Type B pancreatic cell (in vitro differentiated cells): Measurements from ENCODE around the gene DNAJA1. TPM values are rescaled to one million over a fixed set of nuclear protein-coding genes. Genes with fewer than 3 reads are reported as not detected.
"Not testable (repeated sequence)": the region's sequence is repeated elsewhere in the genome, so short reads cannot be mapped to it uniquely, and the experiment has no call there.

Experiments used
- DNase-seq: peaks from one replicate; pipeline ENCODE4 v3.0.0; 2021; ENCODE audit warnings: mixed read lengths; ENCODE audit not compliant: unreplicated experiment; ENCODE audit errors: extremely low spot score
- H3K27ac Mint-ChIP-seq: 2 replicates; pipeline ENCODE4 v1.8.0; 2021; ENCODE audit warnings: mild to moderate bottlenecking, mixed read lengths
- H3K27me3 Mint-ChIP-seq: 2 replicates; pipeline ENCODE4 v1.8.0; 2021; ENCODE audit warnings: mixed read lengths
- H3K36me3 Mint-ChIP-seq: 2 replicates; pipeline ENCODE4 v1.8.0; 2021; ENCODE audit warnings: mixed read lengths
- H3K4me1 Mint-ChIP-seq: one replicate; pipeline ENCODE4 v1.8.0; 2021; ENCODE audit warnings: mixed read lengths; ENCODE audit not compliant: unreplicated experiment
- H3K4me3 Mint-ChIP-seq: 2 replicates; pipeline ENCODE4 v1.8.0; 2021; ENCODE audit warnings: mild to moderate bottlenecking, mixed read lengths
- H3K9me3 Mint-ChIP-seq: 2 replicates; pipeline ENCODE4 v1.8.0; 2021; ENCODE audit warnings: mixed read lengths
- total RNA-seq: library from RNA; stranded (reverse); gene quantifications from 2 replicates; pipeline ENCODE4 v1.2.1, GENCODE V29; 2021; ENCODE audit warnings: low replicate concordance
- TF ChIP-seq, protein P1 (sequence below): fragments of 200-600 bp; sonication (generic); conservative IDR thresholded peaks from 2 replicates; pipeline ENCODE4 v1.5.0; 2021; ENCODE audit warnings: antibody characterized with exemption, mild to moderate bottlenecking

Gene DNAJA1
- total RNA-seq, 1 donor from 2014 or later: 223 TPM

- Mint-ChIP-seq H3K27ac (no peak overlapping the region), H3K4me1 (no peaks in the 10 kb centered on the region), H3K4me3 (no peak overlapping the region), H3K27me3 (no peaks in the 10 kb centered on the region), H3K36me3 (peaks cover 28% of the 10 kb centered on the region), H3K9me3 (no peaks in the 10 kb centered on the region)
- DNase-seq: no peak
- TF ChIP-seq, protein P1, sequence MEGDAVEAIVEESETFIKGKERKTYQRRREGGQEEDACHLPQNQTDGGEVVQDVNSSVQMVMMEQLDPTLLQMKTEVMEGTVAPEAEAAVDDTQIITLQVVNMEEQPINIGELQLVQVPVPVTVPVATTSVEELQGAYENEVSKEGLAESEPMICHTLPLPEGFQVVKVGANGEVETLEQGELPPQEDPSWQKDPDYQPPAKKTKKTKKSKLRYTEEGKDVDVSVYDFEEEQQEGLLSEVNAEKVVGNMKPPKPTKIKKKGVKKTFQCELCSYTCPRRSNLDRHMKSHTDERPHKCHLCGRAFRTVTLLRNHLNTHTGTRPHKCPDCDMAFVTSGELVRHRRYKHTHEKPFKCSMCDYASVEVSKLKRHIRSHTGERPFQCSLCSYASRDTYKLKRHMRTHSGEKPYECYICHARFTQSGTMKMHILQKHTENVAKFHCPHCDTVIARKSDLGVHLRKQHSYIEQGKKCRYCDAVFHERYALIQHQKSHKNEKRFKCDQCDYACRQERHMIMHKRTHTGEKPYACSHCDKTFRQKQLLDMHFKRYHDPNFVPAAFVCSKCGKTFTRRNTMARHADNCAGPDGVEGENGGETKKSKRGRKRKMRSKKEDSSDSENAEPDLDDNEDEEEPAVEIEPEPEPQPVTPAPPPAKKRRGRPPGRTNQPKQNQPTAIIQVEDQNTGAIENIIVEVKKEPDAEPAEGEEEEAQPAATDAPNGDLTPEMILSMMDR: no peak
These were observed 32.4 kb upstream of the DNAJA1 start for GRCh38 chr9:32992595-32993238.

DNA sequence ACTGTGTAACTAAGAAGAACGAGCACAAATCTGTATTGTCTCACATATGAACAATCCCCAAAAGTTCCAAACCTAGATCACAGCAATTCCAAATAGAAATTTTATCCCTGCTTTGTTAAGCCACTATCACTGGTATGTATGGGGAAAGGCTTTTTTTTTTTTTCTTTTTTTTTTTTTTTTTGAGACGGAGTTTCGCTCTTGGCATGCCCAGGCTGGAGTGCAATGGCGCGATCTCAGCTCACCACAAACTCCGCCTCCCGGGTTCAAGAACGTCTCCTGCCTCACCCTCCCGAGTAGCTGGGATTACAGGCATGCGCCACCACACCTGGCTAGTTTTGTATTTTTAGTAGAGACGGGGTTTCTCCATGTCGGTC lies 24.4 kb upstream of the DNAJA1 start:
- not testable (repeated sequence) for H3K9me3 Mint-ChIP-seq
- Mint-ChIP-seq H3K27ac (peak overlapping the region; percentile 99), H3K4me3 (peak overlapping the region; percentile 97)

DNA sequence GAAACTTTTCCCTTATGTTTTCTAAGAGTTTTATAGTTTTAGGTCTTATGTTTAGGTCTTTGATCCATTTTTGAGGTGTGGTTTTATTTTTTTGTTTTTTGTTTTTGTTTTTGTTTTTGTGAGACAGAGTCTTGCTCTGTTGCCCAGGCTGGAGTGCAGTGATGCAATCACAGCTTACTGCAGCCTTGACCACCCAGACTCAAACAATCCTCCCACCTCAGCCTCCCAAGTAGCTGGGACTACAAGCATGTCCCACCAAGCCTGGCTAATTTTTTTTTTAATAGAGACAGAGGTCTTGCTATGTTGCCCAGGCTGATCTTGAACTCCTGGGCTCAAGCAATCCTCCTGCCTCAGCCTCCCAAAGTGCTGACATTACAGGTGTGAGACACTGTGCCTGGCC lies 19.7 kb upstream of the DNAJA1 start:
- not testable (repeated sequence) for H3K4me3 Mint-ChIP-seq, H3K27ac Mint-ChIP-seq, H3K27me3 Mint-ChIP-seq, H3K9me3 Mint-ChIP-seq, DNase-seq, H3K36me3 Mint-ChIP-seq, H3K4me1 Mint-ChIP-seq

More for the DNA sequence above, 24.4 kb upstream of the DNAJA1 start:
- not testable (repeated sequence) for H3K36me3 Mint-ChIP-seq, H3K4me1 Mint-ChIP-seq, H3K27me3 Mint-ChIP-seq, DNase-seq

- no peak for DNase-seq
- Mint-ChIP-seq H3K9me3 (no peaks in the 10 kb centered on the region), H3K4me3 (no peak overlapping the region), H3K27me3 (no peaks in the 10 kb centered on the region), H3K4me1 (no peaks in the 10 kb centered on the region), H3K36me3 (no peaks in the 10 kb centered on the region), H3K27ac (no peak overlapping the region)
- TF ChIP-seq, protein P1: no peak
These were observed 17.3 kb upstream of the DNAJA1 start for GRCh38 chr9:33007755-33008154.

DNA sequence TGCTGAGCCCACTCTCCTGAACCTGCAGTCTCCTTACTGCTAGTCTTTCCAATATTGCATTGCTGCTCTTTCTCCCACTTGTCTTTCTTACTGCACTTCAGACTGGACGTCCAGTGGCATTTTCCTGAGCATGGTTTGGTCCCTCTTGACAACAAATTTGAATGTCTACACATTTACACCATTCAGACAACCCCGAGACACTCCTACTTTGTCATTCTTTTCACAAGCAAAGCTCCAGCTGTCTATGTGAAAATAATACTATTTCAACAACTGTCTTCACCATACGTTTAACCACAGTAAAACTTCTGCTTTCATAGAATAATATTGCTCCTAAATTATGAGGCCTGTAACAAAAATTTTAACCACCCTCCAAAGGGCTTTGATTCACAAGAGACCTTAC lies 13.2 kb upstream of the DNAJA1 start:
- no peaks in the 10 kb centered on the region for H3K9me3 Mint-ChIP-seq
- no peaks in the 10 kb centered on the region for H3K4me1 Mint-ChIP-seq
- DNase-seq: no peak
- TF ChIP-seq, protein P1: no peak
- no peak overlapping the region for H3K27ac Mint-ChIP-seq
- no peaks in the 10 kb centered on the region for H3K36me3 Mint-ChIP-seq
- no peaks in the 10 kb centered on the region for H3K27me3 Mint-ChIP-seq
- H3K4me3 Mint-ChIP-seq: no peak overlapping the region

- Mint-ChIP-seq H3K9me3 (no peaks in the 10 kb centered on the region), H3K4me3 (no peak overlapping the region), H3K27ac (no peak overlapping the region), H3K27me3 (no peaks in the 10 kb centered on the region), H3K36me3 (no peaks in the 10 kb centered on the region), H3K4me1 (no peaks in the 10 kb centered on the region)
- no peak for DNase-seq
- TF ChIP-seq, protein P1: no peak
These were observed 12.6 kb upstream of the DNAJA1 start for GRCh38 chr9:33012328-33013069.
